Type B pancreatic cell (in vitro differentiated cells): ENCODE data around the gene GDI1. TPM values are rescaled to one million over a fixed set of nuclear protein-coding genes. Genes with fewer than 3 reads are reported as not detected.

Source experiments
- DNase-seq: peaks from one replicate; pipeline ENCODE4 v3.0.0; 2021; ENCODE audit warnings: mixed read lengths; ENCODE audit not compliant: unreplicated experiment; ENCODE audit errors: extremely low spot score
- H3K27ac Mint-ChIP-seq: 2 replicates; pipeline ENCODE4 v1.8.0; 2021; ENCODE audit warnings: mild to moderate bottlenecking, mixed read lengths
- H3K27me3 Mint-ChIP-seq: 2 replicates; pipeline ENCODE4 v1.8.0; 2021; ENCODE audit warnings: mixed read lengths
- H3K36me3 Mint-ChIP-seq: 2 replicates; pipeline ENCODE4 v1.8.0; 2021; ENCODE audit warnings: mixed read lengths
- H3K4me1 Mint-ChIP-seq: one replicate; pipeline ENCODE4 v1.8.0; 2021; ENCODE audit warnings: mixed read lengths; ENCODE audit not compliant: unreplicated experiment
- H3K4me3 Mint-ChIP-seq: 2 replicates; pipeline ENCODE4 v1.8.0; 2021; ENCODE audit warnings: mild to moderate bottlenecking, mixed read lengths
- H3K9me3 Mint-ChIP-seq: 2 replicates; pipeline ENCODE4 v1.8.0; 2021; ENCODE audit warnings: mixed read lengths
- total RNA-seq: library from RNA; stranded (reverse); gene quantifications from 2 replicates; pipeline ENCODE4 v1.2.1, GENCODE V29; 2021; ENCODE audit warnings: low replicate concordance
- TF ChIP-seq, protein P1 (sequence below): fragments of 200-600 bp; sonication (generic); conservative IDR thresholded peaks from 2 replicates; pipeline ENCODE4 v1.5.0; 2021; ENCODE audit warnings: antibody characterized with exemption, mild to moderate bottlenecking

Gene GDI1
- total RNA-seq, 1 donor from 2014 or later, result 159 TPM

- Mint-ChIP-seq H3K27ac (peak overlapping the region; percentile 75), H3K9me3 (no peaks in the 10 kb centered on the region), H3K4me1 (peaks cover 7% of the 10 kb centered on the region), H3K27me3 (no peaks in the 10 kb centered on the region), H3K36me3 (no peaks in the 10 kb centered on the region), H3K4me3 (peak overlapping the region; percentile 89)
- TF ChIP-seq, protein P1, sequence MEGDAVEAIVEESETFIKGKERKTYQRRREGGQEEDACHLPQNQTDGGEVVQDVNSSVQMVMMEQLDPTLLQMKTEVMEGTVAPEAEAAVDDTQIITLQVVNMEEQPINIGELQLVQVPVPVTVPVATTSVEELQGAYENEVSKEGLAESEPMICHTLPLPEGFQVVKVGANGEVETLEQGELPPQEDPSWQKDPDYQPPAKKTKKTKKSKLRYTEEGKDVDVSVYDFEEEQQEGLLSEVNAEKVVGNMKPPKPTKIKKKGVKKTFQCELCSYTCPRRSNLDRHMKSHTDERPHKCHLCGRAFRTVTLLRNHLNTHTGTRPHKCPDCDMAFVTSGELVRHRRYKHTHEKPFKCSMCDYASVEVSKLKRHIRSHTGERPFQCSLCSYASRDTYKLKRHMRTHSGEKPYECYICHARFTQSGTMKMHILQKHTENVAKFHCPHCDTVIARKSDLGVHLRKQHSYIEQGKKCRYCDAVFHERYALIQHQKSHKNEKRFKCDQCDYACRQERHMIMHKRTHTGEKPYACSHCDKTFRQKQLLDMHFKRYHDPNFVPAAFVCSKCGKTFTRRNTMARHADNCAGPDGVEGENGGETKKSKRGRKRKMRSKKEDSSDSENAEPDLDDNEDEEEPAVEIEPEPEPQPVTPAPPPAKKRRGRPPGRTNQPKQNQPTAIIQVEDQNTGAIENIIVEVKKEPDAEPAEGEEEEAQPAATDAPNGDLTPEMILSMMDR, result no peak
- no peak for DNase-seq
These were observed 1.3 kb downstream of the GDI1 start for GRCh38 chrX:154437971-154438893.

- H3K27me3 Mint-ChIP-seq, result no peaks in the 10 kb centered on the region
- DNase-seq, result no peak
- no peak overlapping the region for H3K27ac Mint-ChIP-seq
- TF ChIP-seq, protein P1, result no peak
- H3K4me1 Mint-ChIP-seq, result peaks cover 7% of the 10 kb centered on the region
- no peaks in the 10 kb centered on the region for H3K9me3 Mint-ChIP-seq
- no peak overlapping the region for H3K4me3 Mint-ChIP-seq
- no peaks in the 10 kb centered on the region for H3K36me3 Mint-ChIP-seq
These were observed 2.9 kb downstream of the GDI1 start for GRCh38 chrX:154439841-154440240.

DNA sequence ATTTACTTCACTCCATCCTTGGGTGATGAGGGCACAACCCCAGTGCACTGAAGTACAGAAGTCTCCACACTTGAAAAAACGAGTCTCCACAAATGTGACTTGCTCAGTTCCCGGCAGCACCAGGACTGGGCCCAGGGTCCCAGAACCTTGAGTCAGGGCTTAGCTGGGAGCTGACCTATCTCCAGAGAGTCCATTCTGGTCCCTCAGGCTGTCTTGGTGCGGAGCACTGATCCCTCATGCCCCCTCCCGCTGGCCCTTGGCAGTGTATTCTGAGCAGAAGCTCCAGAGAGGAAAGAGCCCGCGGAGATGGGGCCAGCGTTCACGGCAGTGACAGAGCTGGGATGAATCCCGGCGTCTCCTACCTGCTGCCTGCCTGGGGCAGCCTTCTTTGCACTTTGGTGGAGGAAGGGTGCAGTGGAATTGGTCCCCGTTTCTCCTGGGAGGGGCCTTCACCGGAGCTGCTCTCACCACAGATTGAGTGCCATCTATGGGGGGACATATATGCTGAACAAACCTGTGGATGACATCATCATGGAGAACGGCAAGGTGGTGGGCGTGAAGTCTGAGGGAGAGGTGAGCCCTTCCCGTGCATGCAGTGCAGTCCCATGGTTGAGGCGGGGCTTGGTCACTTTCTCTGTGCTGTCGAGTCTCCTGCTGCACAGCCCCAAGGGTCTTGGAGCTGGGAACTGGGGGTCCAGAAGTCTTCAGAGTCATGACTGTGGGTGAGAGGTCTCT, 3.8 kb downstream of the GDI1 start:
- Mint-ChIP-seq H3K36me3 (no peaks in the 10 kb centered on the region), H3K9me3 (no peaks in the 10 kb centered on the region), H3K4me1 (peaks cover 6% of the 10 kb centered on the region), H3K4me3 (no peak overlapping the region), H3K27ac (no peak overlapping the region), H3K27me3 (no peaks in the 10 kb centered on the region)
- TF ChIP-seq, protein P1, result no peak
- DNase-seq, result no peak

DNA sequence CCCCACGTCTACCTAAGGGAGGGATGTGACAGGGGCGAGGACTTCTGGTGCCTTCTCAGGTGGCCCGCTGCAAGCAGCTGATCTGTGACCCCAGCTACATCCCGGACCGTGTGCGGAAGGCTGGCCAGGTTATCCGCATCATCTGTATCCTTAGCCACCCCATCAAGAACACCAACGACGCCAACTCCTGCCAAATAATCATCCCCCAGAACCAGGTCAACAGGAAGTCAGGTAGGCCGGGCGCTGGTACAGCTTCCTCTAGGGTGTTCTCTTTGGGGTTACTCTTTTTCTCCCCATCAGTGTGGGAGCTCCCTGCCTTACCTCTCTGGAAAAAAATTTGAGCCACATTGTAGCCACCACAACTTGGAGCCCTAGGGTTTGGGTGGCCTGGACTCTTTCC, 4.6 kb downstream of the GDI1 start:
- H3K36me3 Mint-ChIP-seq, result no peaks in the 10 kb centered on the region
- no peaks in the 10 kb centered on the region for H3K4me1 Mint-ChIP-seq
- no peaks in the 10 kb centered on the region for H3K27me3 Mint-ChIP-seq
- DNase-seq, result no peak
- TF ChIP-seq, protein P1, result no peak
- no peak overlapping the region for H3K4me3 Mint-ChIP-seq
- no peaks in the 10 kb centered on the region for H3K9me3 Mint-ChIP-seq
- H3K27ac Mint-ChIP-seq, result no peak overlapping the region

DNA sequence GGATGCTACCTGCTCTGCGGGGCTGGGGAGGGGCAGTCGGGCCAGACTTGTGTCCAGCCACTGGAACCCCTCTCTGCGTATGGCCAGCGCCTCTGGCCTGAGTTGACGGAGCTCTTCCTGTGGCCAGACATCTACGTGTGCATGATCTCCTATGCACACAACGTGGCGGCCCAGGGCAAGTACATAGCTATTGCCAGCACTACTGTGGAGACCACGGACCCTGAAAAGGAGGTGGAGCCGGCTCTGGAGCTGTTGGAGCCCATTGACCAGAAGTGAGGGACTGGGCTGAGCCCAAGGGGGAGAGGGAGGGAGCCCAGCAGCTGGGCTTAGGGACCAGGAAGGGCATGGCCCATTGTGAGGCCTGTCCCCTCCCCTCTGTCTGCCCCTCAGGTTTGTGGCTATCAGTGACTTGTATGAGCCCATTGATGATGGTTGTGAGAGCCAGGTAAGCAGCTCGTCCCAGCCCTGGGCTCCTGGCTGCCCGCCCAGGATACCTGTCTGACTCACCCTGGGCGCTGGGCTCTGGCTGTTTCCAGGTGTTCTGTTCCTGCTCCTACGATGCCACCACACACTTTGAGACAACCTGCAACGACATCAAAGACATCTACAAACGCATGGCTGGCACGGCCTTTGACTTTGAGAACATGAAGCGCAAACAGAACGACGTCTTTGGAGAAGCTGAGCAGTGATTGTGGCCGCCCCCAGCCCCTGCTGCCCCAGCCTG, 5.2 kb downstream of the GDI1 start:
- Mint-ChIP-seq H3K36me3 (no peaks in the 10 kb centered on the region), H3K9me3 (no peaks in the 10 kb centered on the region), H3K27ac (no peak overlapping the region), H3K4me1 (no peaks in the 10 kb centered on the region), H3K4me3 (no peak overlapping the region), H3K27me3 (no peaks in the 10 kb centered on the region)
- no peak for DNase-seq
- TF ChIP-seq, protein P1, result no peak
